HG02759 (cell line): ENCODE results near the gene LANCL3.
A peak's percentile ranks its signal among the peaks of the same experiment; 100 is the strongest.
"Not testable (repeated sequence)": the region's sequence is repeated elsewhere in the genome, so short reads cannot be mapped to it uniquely, and the experiment has no call there.

Experiments
- ATAC-seq: cut with Tn5 transposase; IDR thresholded peaks from one replicate; pipeline ENCODE4 v1.9.1; 2021; ENCODE audit warnings: mild to moderate bottlenecking, moderate library complexity; ENCODE audit not compliant: unreplicated experiment

Gene LANCL3

GRCh38 chrX:37571426-37572107 is at the start of gene LANCL3:
Gene LANCL3 (plus strand): TSS chrX:37571661. CDS start chrX:37571871, 210 bp downstream.
- ATAC-seq = peak; percentile 13

- ATAC-seq = not testable (repeated sequence)
Measured at GRCh38 chrX:37523673-37524072, 47.8 kb upstream of the LANCL3 start.

- ATAC-seq = no peak
Measured at GRCh38 chrX:37541991-37542390, 29.5 kb upstream of the LANCL3 start.

- ATAC-seq = no peak
Measured at GRCh38 chrX:37542791-37543190, 28.7 kb upstream of the LANCL3 start.

GRCh38 chrX:37543324-37543723 is 28.1 kb upstream of the LANCL3 start:
- ATAC-seq = no peak

- not testable (repeated sequence) for ATAC-seq
Measured at GRCh38 chrX:37544531-37544930, 26.9 kb upstream of the LANCL3 start.

- ATAC-seq = no peak
Measured at GRCh38 chrX:37545066-37545465, 26.4 kb upstream of the LANCL3 start.

GRCh38 chrX:37549619-37550018 is 21.8 kb upstream of the LANCL3 start:
- not testable (repeated sequence) for ATAC-seq

GRCh38 chrX:37553476-37553875 is 18.0 kb upstream of the LANCL3 start:
- no peak for ATAC-seq

- ATAC-seq = not testable (repeated sequence)
Measured at GRCh38 chrX:37565254-37565653, 6.2 kb upstream of the LANCL3 start.

- ATAC-seq = not testable (repeated sequence)
Measured at GRCh38 chrX:37570349-37570748, 1.1 kb upstream of the LANCL3 start.

- ATAC-seq = peak; percentile 79
Measured at GRCh38 chrX:37572108-37572587, 687 bp downstream of the LANCL3 start.

- ATAC-seq = not testable (repeated sequence)
Measured at GRCh38 chrX:37573121-37573520, 1.7 kb downstream of the LANCL3 start.

- no peak for ATAC-seq
Measured at GRCh38 chrX:37578045-37578444, 6.6 kb downstream of the LANCL3 start.

GRCh38 chrX:37580080-37580479 is 8.6 kb downstream of the LANCL3 start:
- no peak for ATAC-seq

GRCh38 chrX:37587337-37587736 is 15.9 kb downstream of the LANCL3 start:
- ATAC-seq = not testable (repeated sequence)

GRCh38 chrX:37590047-37590446 is 18.6 kb downstream of the LANCL3 start:
- ATAC-seq = no peak

- no peak for ATAC-seq
Measured at GRCh38 chrX:37594755-37595382, 23.4 kb downstream of the LANCL3 start.

GRCh38 chrX:37599729-37600128 is 28.3 kb downstream of the LANCL3 start:
- no peak for ATAC-seq

- no peak for ATAC-seq
Measured at GRCh38 chrX:37603938-37604409, 32.5 kb downstream of the LANCL3 start.

- ATAC-seq = no peak
Measured at GRCh38 chrX:37607243-37607642, 35.8 kb downstream of the LANCL3 start.

GRCh38 chrX:37608156-37608555 is 36.7 kb downstream of the LANCL3 start:
- ATAC-seq = no peak
